ENCODE data around the gene SLC2A13.

- TF ChIP-seq CTCF (IDR thresholded peaks at IDR 0.05) (no peak), POLR2A (IDR thresholded peaks at IDR 0.05) (no peak), POLR2AphosphoS5 (IDR thresholded peaks at IDR 0.05; ENCODE audit: insufficient read depth in 1 of 2, low read depth in 1 of 2) (no peak)
Measured at GRCh38 chr12:39736406-39736805, 369.5 kb downstream of the SLC2A13 start.

Data from vagina (tissue), 2 donors.